Measurements from ENCODE around the gene TMEM132D. TPM values are rescaled to one million over a fixed set of nuclear protein-coding genes. Genes with fewer than 3 reads are reported as not detected.

TMEM132D gene
- total RNA-seq, 2 experiments from 2014 or later: not detected

- no peak overlapping the region for H3K27ac ChIP-seq (ENCODE audit: low read depth, low read length, poor library complexity, severe bottlenecking)
- BruUV-seq (replicated peaks): no TSS peak
- no peak overlapping the region for H3K4me2 ChIP-seq (ENCODE audit: low read length)
- no peaks in the 10 kb centered on the region for H3K36me3 ChIP-seq (ENCODE audit: insufficient read depth, low read length)
- TF ChIP-seq EZH2phosphoT487 (IDR thresholded peaks at IDR 0.05; ENCODE audit: borderline replicate concordance, low read depth, low read length): no peak
- TF ChIP-seq CTCF (conservative IDR thresholded peaks at IDR 0.05; ENCODE audit: low read length): no peak
- H2AFZ ChIP-seq (ENCODE audit: low read length): no peak overlapping the region
- H3K79me2 ChIP-seq (ENCODE audit: insufficient read depth, low read depth, low read length): no peaks in the 10 kb centered on the region
- H4K20me1 ChIP-seq (ENCODE audit: insufficient read depth, low read length): no peaks in the 10 kb centered on the region
- ChIA-PET POLR2A (no interaction called here), CTCF (ENCODE audit: unreplicated experiment) (no interaction called here)
- no peaks in the 10 kb centered on the region for H3K9me3 ChIP-seq (ENCODE audit: low read length)
- no peak for DNase-seq (ENCODE audit: low spot score)
- H3K4me1 ChIP-seq (ENCODE audit: insufficient read depth, low read length, poor library complexity, severe bottlenecking): no peaks in the 10 kb centered on the region
- intact Hi-C loops (cut with micrococcal nuclease; ENCODE audit: unreplicated experiment): no loop called here
- H3K4me3 ChIP-seq (ENCODE audit: low read depth, low read length, poor library complexity, severe bottlenecking): no peak overlapping the region
- no peaks in the 10 kb centered on the region for H3K9me2 ChIP-seq (ENCODE audit: insufficient read depth, low read length)
Measured at GRCh38 chr12:129503802-129504201, 400.0 kb downstream of the TMEM132D start.

GRCh38 chr12:129496226-129496625 is 407.6 kb downstream of the TMEM132D start:
- no peaks in the 10 kb centered on the region for H3K79me2 ChIP-seq (ENCODE audit: insufficient read depth, low read depth, low read length)
- intact Hi-C loops (cut with micrococcal nuclease; ENCODE audit: unreplicated experiment): no loop called here
- no TSS peak for BruUV-seq (replicated peaks)
- TF ChIP-seq CTCF (conservative IDR thresholded peaks at IDR 0.05; ENCODE audit: low read length) (no peak), EZH2phosphoT487 (IDR thresholded peaks at IDR 0.05; ENCODE audit: borderline replicate concordance, low read depth, low read length) (no peak)
- no peaks in the 10 kb centered on the region for H3K9me2 ChIP-seq (ENCODE audit: insufficient read depth, low read length)
- no peaks in the 10 kb centered on the region for H3K4me1 ChIP-seq (ENCODE audit: insufficient read depth, low read length, poor library complexity, severe bottlenecking)
- no peaks in the 10 kb centered on the region for H4K20me1 ChIP-seq (ENCODE audit: insufficient read depth, low read length)
- CTCF ChIA-PET (ENCODE audit: unreplicated experiment): no interaction called here
- H3K9me3 ChIP-seq (ENCODE audit: low read length): no peaks in the 10 kb centered on the region
- H3K27ac ChIP-seq (ENCODE audit: low read depth, low read length, poor library complexity, severe bottlenecking): no peak overlapping the region
- DNase-seq (ENCODE audit: low spot score): no peak
- no peaks in the 10 kb centered on the region for H3K36me3 ChIP-seq (ENCODE audit: insufficient read depth, low read length)
- POLR2A ChIA-PET: no interaction called here
- H3K4me2 ChIP-seq (ENCODE audit: low read length): no peak overlapping the region
- no peak overlapping the region for H3K4me3 ChIP-seq (ENCODE audit: low read depth, low read length, poor library complexity, severe bottlenecking)
- H2AFZ ChIP-seq (ENCODE audit: low read length): no peak overlapping the region

GRCh38 chr12:129494766-129495165 is 409.1 kb downstream of the TMEM132D start:
- Histone ChIP-seq H3K79me2 (ENCODE audit: insufficient read depth, low read depth, low read length) (no peaks in the 10 kb centered on the region), H3K9me3 (ENCODE audit: low read length) (no peaks in the 10 kb centered on the region), H4K20me1 (ENCODE audit: insufficient read depth, low read length) (no peaks in the 10 kb centered on the region), H3K4me3 (ENCODE audit: low read depth, low read length, poor library complexity, severe bottlenecking) (no peak overlapping the region), H3K27ac (ENCODE audit: low read depth, low read length, poor library complexity, severe bottlenecking) (no peak overlapping the region), H3K4me2 (ENCODE audit: low read length) (no peak overlapping the region), H2AFZ (ENCODE audit: low read length) (no peak overlapping the region), H3K4me1 (ENCODE audit: insufficient read depth, low read length, poor library complexity, severe bottlenecking) (no peaks in the 10 kb centered on the region), H3K36me3 (ENCODE audit: insufficient read depth, low read length) (no peaks in the 10 kb centered on the region), H3K9me2 (ENCODE audit: insufficient read depth, low read length) (no peaks in the 10 kb centered on the region)
- TF ChIP-seq CTCF (conservative IDR thresholded peaks at IDR 0.05; ENCODE audit: low read length) (no peak), EZH2phosphoT487 (IDR thresholded peaks at IDR 0.05; ENCODE audit: borderline replicate concordance, low read depth, low read length) (no peak)
- intact Hi-C loops (cut with micrococcal nuclease; ENCODE audit: unreplicated experiment): no loop called here
- POLR2A ChIA-PET: no interaction called here
- DNase-seq (ENCODE audit: low spot score): no peak
- CTCF ChIA-PET (ENCODE audit: unreplicated experiment): interaction anchor here (0.5 kb wide), 1 partner anchor 41 kb away, joined by 3 read pairs; no protein-coding TSS in a partner anchor
- no TSS peak for BruUV-seq (replicated peaks)

Measured in OCI-LY7 (cell line).